Measurements from ENCODE around the gene DYSF. TPM values are rescaled to one million over a fixed set of nuclear protein-coding genes. Genes with fewer than 3 reads are reported as not detected.
"Not testable (repeated sequence)": the region's sequence is repeated elsewhere in the genome, so short reads cannot be mapped to it uniquely, and the experiment has no call there.

DYSF gene
- total and polyA plus RNA-seq, 2 donors (not counting 1 experiment from before 2014, with no cell fraction given): 0.17 to 0.43 TPM

GRCh38 chr2:71428472-71429383 is 24.6 kb upstream of the DYSF start:
- TF ChIP-seq, protein P1, sequence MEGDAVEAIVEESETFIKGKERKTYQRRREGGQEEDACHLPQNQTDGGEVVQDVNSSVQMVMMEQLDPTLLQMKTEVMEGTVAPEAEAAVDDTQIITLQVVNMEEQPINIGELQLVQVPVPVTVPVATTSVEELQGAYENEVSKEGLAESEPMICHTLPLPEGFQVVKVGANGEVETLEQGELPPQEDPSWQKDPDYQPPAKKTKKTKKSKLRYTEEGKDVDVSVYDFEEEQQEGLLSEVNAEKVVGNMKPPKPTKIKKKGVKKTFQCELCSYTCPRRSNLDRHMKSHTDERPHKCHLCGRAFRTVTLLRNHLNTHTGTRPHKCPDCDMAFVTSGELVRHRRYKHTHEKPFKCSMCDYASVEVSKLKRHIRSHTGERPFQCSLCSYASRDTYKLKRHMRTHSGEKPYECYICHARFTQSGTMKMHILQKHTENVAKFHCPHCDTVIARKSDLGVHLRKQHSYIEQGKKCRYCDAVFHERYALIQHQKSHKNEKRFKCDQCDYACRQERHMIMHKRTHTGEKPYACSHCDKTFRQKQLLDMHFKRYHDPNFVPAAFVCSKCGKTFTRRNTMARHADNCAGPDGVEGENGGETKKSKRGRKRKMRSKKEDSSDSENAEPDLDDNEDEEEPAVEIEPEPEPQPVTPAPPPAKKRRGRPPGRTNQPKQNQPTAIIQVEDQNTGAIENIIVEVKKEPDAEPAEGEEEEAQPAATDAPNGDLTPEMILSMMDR (IDR thresholded peaks at IDR 0.05): no peak
- TF ChIP-seq EZH2 (IDR thresholded peaks at IDR 0.05; ENCODE audit: borderline replicate concordance, insufficient read depth, low read depth, low read length, poor library complexity, severe bottlenecking): no peak
- intact Hi-C loops (cut with micrococcal nuclease): no loop called here
- Histone ChIP-seq H4K20me1 (ENCODE audit: control insufficient read depth, insufficient read depth, low read length, poor library complexity, severe bottlenecking) (peaks cover 5% of the 10 kb centered on the region), H3K9me3 (ENCODE audit: control extremely low read depth in 1 of 3, control insufficient read depth in 2 of 3, insufficient read depth in 1 of 3, low read length in 2 of 3) (peaks cover 0 to 1% (median 0%) of the 10 kb centered on the region in 3 donors), H3K4me1 (ENCODE audit: control insufficient read depth in 2 of 2, insufficient read depth in 2 of 2, low read length in 2 of 2) (no peaks in the 10 kb centered on the region), H3K9ac (ENCODE audit: low read length) (no peak overlapping the region), H3K79me2 (ENCODE audit: control insufficient read depth, insufficient read depth, low read length) (no peaks in the 10 kb centered on the region), H3K36me3 (replicated peaks in 1 of 2; ENCODE audit: control extremely low read depth in 1 of 2, control insufficient read depth in 1 of 2, extremely low read depth in 1 of 2, insufficient read depth in 2 of 2, low read length in 1 of 2) (peaks cover 28 to 74% of the 10 kb centered on the region in 2 experiments), H3K27ac (ENCODE audit: low read length in 2 of 2) (no peak overlapping the region), H3K27me3 (replicated peaks in 1 of 4; ENCODE audit: control extremely low read depth in 1 of 4, control insufficient read depth in 3 of 4, insufficient read depth in 4 of 4, low read length in 3 of 4) (no peaks in the 10 kb centered on the region), H2AFZ (ENCODE audit: insufficient read depth, low read depth, low read length, poor library complexity, severe bottlenecking) (no peak overlapping the region), H3K4me3 (ENCODE audit: control extremely low read depth in 1 of 5, extremely low read depth in 1 of 5, insufficient read depth in 1 of 5, low read depth in 2 of 5, low read length in 4 of 5) (no peak overlapping the region), H3K4me2 (replicated peaks; ENCODE audit: low read depth, low read length, poor library complexity, severe bottlenecking) (no peak overlapping the region)
- ChIA-PET CTCF (interaction anchor here (0.9 kb wide), 1 partner anchor 12 kb away, joined by 3 read pairs; no protein-coding TSS in a partner anchor), POLR2A (no interaction called here)
- no CpG with 5 or more reads among the region's 3 CpGs for WGBS (ENCODE audit: insufficient coverage)
- H3K27ac Mint-ChIP-seq: no peak overlapping the region
- ATAC-seq (ENCODE audit: low read depth) (no peak), DNase-seq (no peak)
- no peaks in the 10 kb centered on the region for H3K27me3 Mint-ChIP-seq
- H3K9me3 Mint-ChIP-seq (ENCODE audit: insufficient read depth): no peaks in the 10 kb centered on the region
- H3K4me3 Mint-ChIP-seq: no peak overlapping the region
- no peaks in the 10 kb centered on the region for H3K4me1 Mint-ChIP-seq

DNA sequence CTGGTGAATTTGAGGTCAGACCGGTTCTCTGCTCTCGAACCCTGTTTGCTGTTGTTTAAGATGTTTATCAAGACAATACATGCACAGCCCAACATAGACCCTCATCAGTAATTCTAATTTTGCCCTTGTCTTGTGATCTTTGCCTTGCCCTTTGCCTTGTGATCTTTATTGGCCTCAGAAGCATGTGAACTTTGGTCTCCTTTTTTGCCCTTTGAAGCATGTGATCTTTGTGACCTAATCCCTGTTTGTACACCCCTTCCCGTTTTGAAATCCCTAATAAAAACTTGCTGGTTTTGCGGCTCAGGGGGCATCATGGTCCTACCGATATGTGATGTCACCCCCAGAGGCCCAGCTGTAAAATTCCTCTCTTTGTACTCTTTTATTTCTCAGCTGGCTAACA is 8.2 kb upstream of the DYSF start:
- POLR2A ChIA-PET, CTCF ChIA-PET: not testable (repeated sequence)

More for the DNA sequence above, 8.2 kb upstream of the DYSF start:
- H3K4me1 ChIP-seq (ENCODE audit: control insufficient read depth in 2 of 2, insufficient read depth in 2 of 2, low read length in 2 of 2); H3K9me3 Mint-ChIP-seq (ENCODE audit: insufficient read depth); H2AFZ ChIP-seq (ENCODE audit: insufficient read depth, low read depth, low read length, poor library complexity, severe bottlenecking); intact Hi-C loops (cut with micrococcal nuclease); H3K79me2 ChIP-seq (ENCODE audit: control insufficient read depth, insufficient read depth, low read length); ATAC-seq (ENCODE audit: low read depth); H3K4me3 ChIP-seq (ENCODE audit: control extremely low read depth in 1 of 5, extremely low read depth in 1 of 5, insufficient read depth in 1 of 5, low read depth in 2 of 5, low read length in 4 of 5); DNase-seq; H3K9me3 ChIP-seq (ENCODE audit: control extremely low read depth in 1 of 3, control insufficient read depth in 2 of 3, insufficient read depth in 1 of 3, low read length in 2 of 3); H3K4me3 Mint-ChIP-seq; H3K4me1 Mint-ChIP-seq; H3K27ac Mint-ChIP-seq; H3K36me3 ChIP-seq (replicated peaks in 1 of 2; ENCODE audit: control extremely low read depth in 1 of 2, control insufficient read depth in 1 of 2, extremely low read depth in 1 of 2, insufficient read depth in 2 of 2, low read length in 1 of 2); H4K20me1 ChIP-seq (ENCODE audit: control insufficient read depth, insufficient read depth, low read length, poor library complexity, severe bottlenecking); H3K4me2 ChIP-seq (replicated peaks; ENCODE audit: low read depth, low read length, poor library complexity, severe bottlenecking); H3K27ac ChIP-seq (ENCODE audit: low read length in 2 of 2); H3K27me3 Mint-ChIP-seq; H3K27me3 ChIP-seq (replicated peaks in 1 of 4; ENCODE audit: control extremely low read depth in 1 of 4, control insufficient read depth in 3 of 4, insufficient read depth in 4 of 4, low read length in 3 of 4); H3K9ac ChIP-seq (ENCODE audit: low read length): not testable (repeated sequence)
- 97% methylated on average over 3 of the region's 5 CpGs for WGBS (ENCODE audit: insufficient coverage)

Measured in B cell (primary cell).